ENCODE data around the gene TAS2R40. TPM values are rescaled to one million over a fixed set of nuclear protein-coding genes. Genes with fewer than 3 reads are reported as not detected.

Gene TAS2R40
- total RNA-seq, 1 donor from 2014 or later = not detected

GRCh38 chr7:143245123-143245522 is 23.3 kb downstream of the TAS2R40 start:
- intact Hi-C loops (cut with DNase I) = no loop called here
- H3K4me1 ChIP-seq = no peaks in the 10 kb centered on the region
- no peaks in the 10 kb centered on the region for H3K36me3 ChIP-seq
- no peak overlapping the region for H3K4me3 ChIP-seq
- H3K27me3 ChIP-seq = no peaks in the 10 kb centered on the region
- H3K27ac ChIP-seq = no peak overlapping the region
- H3K9me3 ChIP-seq = no peaks in the 10 kb centered on the region
- DNase-seq (ENCODE audit: low spot score in 2 of 2) = no peak
- TF ChIP-seq CTCF (IDR thresholded peaks at IDR 0.05) = no peak

- H3K36me3 ChIP-seq = no peaks in the 10 kb centered on the region
These were observed 25.5 kb downstream of the TAS2R40 start for GRCh38 chr7:143247372-143247771.

GRCh38 chr7:143248761-143249354 is 27.0 kb downstream of the TAS2R40 start:
- Histone ChIP-seq H3K4me1 (no peaks in the 10 kb centered on the region), H3K27ac (no peak overlapping the region), H3K4me3 (no peak overlapping the region), H3K36me3 (no peaks in the 10 kb centered on the region), H3K9me3 (no peaks in the 10 kb centered on the region), H3K27me3 (no peaks in the 10 kb centered on the region)
- no peak for TF ChIP-seq CTCF (IDR thresholded peaks at IDR 0.05)
- intact Hi-C loops (cut with DNase I) = no loop called here
- DNase-seq (ENCODE audit: low spot score in 2 of 2) = no peak

More at GRCh38 chr7:143247372-143247771, 25.5 kb downstream of the TAS2R40 start:
- Histone ChIP-seq H3K4me1 (no peaks in the 10 kb centered on the region), H3K27me3 (no peaks in the 10 kb centered on the region), H3K4me3 (no peak overlapping the region), H3K27ac (no peak overlapping the region), H3K9me3 (no peaks in the 10 kb centered on the region)
- no peak for TF ChIP-seq CTCF (IDR thresholded peaks at IDR 0.05)
- intact Hi-C loops (cut with DNase I) = no loop called here
- DNase-seq (ENCODE audit: low spot score in 2 of 2) = no peak

- H3K27ac ChIP-seq = no peak overlapping the region
- DNase-seq (ENCODE audit: low spot score in 2 of 2) = no peak
- intact Hi-C loops (cut with DNase I) = no loop called here
- H3K9me3 ChIP-seq = no peaks in the 10 kb centered on the region
- H3K27me3 ChIP-seq = no peaks in the 10 kb centered on the region
- H3K4me1 ChIP-seq = no peaks in the 10 kb centered on the region
- no peaks in the 10 kb centered on the region for H3K36me3 ChIP-seq
- TF ChIP-seq CTCF (IDR thresholded peaks at IDR 0.05) = no peak
- no peak overlapping the region for H3K4me3 ChIP-seq
These were observed 28.4 kb downstream of the TAS2R40 start for GRCh38 chr7:143250199-143250598.

GRCh38 chr7:143250822-143251221 is 29.0 kb downstream of the TAS2R40 start:
- intact Hi-C loops (cut with DNase I) = no loop called here

More at GRCh38 chr7:143250822-143251221, 29.0 kb downstream of the TAS2R40 start:
- Histone ChIP-seq H3K4me3 (no peak overlapping the region), H3K4me1 (no peaks in the 10 kb centered on the region), H3K27ac (no peak overlapping the region), H3K36me3 (no peaks in the 10 kb centered on the region), H3K9me3 (no peaks in the 10 kb centered on the region), H3K27me3 (no peaks in the 10 kb centered on the region)
- no peak for DNase-seq (ENCODE audit: low spot score in 2 of 2)
- TF ChIP-seq CTCF (IDR thresholded peaks at IDR 0.05) = no peak
